Posterior vena cava (tissue), 2 donors: ENCODE results near the gene LRATD1. TPM values are rescaled to one million over a fixed set of nuclear protein-coding genes. Genes with fewer than 3 reads are reported as not detected.

Experiments used
- DNase-seq: peaks from one replicate; pipeline ENCODE4 v3.0.0-alpha.2; 2020; ENCODE audit warnings: low spot score
- intact Hi-C, 2 donors: fragments of 100-400 bp; cut with DNase I; formaldehyde crosslinking; loops; one replicate each; pipeline versions ENCODE4 v1.14.1 to v1.14.2; 2022 to 2023
- total RNA-seq, 2 donors: library from RNA; stranded (reverse); fragmentation: NEBNext Ultra II Directional; extraction: Animal tissue kit (Norgen Biotek cat#: 25700); gene quantifications; one replicate each; pipeline ENCODE4 v1.2.1, GENCODE V29; 2021
- donor health status: DM: yes; HTN: yes; CAD: no.
- donor health status: DM: yes; HTN: yes; CAD: no.

Gene LRATD1
- total RNA-seq, 2 donors from 2014 or later: 1.9 to 3.1 TPM

DNA sequence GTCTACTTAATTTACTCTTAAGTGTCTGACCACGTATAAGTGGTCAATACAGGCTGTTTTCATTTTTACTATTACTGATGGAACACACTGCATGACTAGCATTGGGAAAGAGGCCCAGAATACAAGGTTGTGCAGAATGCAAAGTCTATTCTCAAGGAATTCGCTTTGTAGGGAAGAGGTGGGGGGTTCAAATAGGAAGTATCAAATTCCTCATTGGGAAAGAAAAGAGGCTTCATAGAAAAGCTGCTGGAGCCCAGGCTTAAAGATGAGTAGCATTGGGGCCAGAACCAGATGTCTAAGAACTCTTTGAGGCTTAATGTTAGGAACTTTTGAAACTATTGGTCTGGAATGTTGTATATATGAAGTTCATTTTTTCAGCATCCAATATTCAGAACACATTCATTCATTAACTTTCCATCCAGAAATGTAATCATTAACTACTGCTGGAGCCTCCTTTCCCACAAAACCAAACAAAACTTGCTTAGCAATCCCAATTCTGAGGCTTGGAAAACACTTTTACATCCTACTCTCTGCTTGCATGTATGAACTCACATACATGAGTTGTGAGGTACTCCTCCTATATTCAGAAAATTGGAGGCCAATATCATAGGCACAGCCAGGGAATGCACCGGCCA lies 994 bp upstream of the LRATD1 start:
- intact Hi-C loops: no loop called here
- DNase-seq: no peak

DNA sequence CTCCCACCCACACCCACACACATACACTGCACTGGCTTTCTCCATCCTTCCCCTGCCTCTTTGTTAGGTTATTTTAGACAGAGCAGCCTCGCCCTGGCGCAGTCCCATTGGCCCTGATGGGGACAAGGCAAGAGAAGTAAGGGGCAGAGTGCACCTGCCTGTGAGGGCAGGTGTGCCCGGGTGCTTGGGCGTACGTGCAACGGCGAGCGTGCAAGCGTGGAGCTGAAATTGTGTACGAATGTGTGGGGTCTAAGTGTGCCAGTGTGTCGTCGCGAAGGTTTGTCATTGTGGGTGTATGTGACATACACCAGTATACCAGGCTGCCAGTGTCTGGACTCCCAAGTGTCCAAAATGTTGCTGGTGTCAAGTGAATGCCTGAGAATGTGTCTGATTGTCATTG lies 544 bp downstream of the LRATD1 start:
- DNase-seq: no peak
- intact Hi-C loops: no loop called here

DNA sequence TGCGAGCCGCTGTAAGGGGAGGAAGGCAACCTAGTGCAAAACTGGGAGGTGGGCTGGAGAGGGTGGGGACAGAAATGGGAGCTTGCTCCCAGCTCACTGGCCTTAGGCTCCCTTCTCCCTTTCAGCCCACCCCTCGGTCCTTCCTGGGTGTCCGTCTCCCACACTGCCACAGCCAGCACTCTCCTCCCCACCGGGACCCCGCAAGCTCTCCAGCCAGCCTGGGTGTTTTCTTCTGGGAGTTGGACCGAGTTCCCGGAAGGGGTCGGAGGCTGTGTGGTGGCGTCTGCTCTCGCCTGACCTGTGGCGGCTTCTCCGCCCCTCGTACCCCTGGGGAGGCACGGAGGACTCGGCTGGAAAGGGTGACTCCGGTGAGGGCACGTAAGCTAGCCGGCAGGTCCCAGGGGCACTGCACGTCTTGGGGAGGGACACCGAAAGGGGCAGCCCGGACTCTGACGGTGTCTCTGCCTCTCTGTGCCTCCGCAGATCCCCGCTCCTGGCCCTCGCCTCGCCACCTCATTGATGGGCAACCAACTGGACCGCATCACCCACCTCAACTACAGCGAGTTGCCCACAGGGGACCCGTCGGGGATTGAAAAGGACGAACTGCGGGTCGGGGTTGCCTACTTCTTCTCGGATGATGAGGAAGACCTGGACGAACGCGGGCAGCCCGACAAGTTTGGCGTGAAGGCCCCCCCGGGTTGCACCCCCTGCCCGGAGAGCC lies 1.1 kb downstream of the LRATD1 start:
- no peak for DNase-seq
- intact Hi-C loops: no loop called here

- DNase-seq: peak; percentile 79
- intact Hi-C loops: no loop called here
Observed at GRCh38 chr2:14634182-14634488, 1.6 kb downstream of the LRATD1 start.

DNA sequence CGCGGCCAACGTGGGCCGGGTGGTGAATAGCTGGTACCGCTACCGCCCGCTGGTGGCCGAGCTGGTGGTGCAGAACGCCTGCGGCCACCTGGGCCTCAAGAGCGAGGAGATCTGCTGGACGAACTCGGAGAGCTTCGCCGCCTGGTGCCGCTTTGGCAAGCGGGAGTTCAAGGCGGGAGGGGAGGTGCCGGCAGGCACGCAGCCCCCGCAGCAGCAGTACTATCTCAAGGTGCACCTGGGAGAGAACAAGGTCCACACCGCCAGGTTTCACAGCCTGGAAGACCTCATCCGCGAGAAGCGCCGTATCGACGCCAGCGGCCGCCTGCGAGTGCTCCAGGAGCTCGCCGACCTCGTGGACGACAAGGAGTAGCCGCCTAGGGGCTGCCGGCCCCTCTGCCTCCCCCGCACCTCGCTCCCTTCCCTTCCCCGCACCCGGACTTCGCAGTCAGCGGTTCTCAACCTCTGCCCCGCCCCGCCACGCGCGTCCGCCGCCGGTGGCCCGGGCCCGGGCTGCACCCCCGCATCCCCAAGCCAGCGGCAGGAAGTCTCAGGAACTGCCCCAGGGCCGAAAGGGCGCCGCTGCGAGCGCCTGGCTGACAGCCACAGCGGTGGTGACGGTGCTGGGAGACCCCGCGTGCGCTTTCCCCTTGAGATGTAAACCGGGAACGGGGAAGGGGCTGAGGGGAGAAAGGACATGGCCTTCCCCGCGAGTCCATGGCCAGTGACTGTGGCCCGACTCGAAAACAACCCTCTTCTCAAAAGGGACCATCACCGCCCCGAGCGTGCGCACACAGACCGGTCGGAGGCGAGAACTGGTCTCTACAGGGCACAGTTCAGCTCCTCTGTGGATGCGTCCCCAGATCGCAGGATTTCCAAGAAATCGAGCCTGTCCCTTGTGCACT lies 2.2 kb downstream of the LRATD1 start:
- peak; percentile 90 for DNase-seq
- intact Hi-C loops: no loop called here

DNA sequence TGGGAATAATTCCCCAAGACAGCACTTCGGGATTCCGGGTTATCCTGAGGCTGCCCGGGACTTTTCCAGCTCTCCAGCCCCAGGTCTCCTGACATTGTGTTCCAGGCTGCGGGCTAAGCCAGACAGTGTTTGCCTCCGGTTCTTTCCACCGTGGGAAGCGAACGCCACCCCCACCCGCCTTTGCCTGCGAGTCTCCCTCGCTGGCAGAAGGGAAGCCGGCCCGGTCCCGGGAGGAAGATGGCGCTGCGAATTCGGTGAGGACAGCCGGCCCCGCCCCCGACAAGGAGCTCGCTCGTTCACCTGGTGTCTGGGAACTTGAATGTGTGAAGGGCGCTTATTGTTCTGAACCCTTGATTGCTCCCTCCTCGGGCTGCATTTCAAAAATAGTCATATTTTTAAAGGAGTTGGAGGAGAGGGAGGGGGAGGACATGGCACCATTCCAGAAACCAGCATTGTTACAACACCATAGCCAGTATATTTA lies 2.9 kb downstream of the LRATD1 start:
- intact Hi-C loops: no loop called here
- DNase-seq: peak; percentile 88

DNA sequence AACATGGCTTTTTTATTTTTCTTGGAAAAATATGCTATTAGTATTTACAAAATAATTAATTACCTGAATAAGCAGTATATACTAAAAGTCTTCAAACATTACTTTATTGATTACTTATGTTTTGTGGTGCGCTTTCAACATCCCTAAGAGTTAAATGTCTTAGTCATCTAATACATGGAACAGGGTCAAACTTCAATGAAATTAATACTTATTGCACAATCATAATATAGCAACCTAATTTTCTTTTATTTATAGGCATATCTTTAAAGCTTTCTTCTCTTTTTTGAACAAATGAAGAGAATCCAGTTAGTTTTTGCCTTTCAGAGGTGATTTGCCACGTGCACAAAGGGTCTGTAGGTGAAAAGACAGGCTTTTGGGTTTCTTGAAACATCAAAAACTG lies 6.0 kb downstream of the LRATD1 start:
- intact Hi-C loops: no loop called here
- no peak for DNase-seq

GRCh38 chr2:14641116-14641515 lies 8.6 kb downstream of the LRATD1 start:
- DNase-seq: no peak

GRCh38 chr2:14642499-14642898 lies 10.0 kb downstream of the LRATD1 start:
- DNase-seq: no peak
- intact Hi-C loops: no loop called here

More at GRCh38 chr2:14641116-14641515, 8.6 kb downstream of the LRATD1 start:
- intact Hi-C loops: no loop called here

DNA sequence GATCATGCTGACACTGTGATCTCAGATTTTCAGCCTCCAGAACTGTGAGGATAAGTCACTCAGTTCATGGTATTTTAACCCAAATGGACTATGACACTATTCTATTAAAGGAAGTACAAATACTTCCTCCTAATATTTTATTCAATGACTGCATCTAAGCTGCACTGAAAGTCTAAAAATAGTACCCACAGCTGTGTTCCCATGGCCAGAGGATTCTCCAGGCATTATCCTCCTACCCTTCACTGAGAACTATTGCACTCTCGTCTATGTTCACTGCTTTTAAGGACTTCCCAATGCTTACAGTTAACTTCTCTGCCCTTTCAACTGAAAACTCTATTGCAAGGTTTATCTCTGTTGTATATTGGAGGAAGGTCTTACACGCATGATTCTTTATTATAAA lies 15.2 kb downstream of the LRATD1 start:
- no peak for DNase-seq
- intact Hi-C loops: no loop called here

- no peak for DNase-seq
- intact Hi-C loops: no loop called here
Observed at GRCh38 chr2:14650066-14650465, 17.5 kb downstream of the LRATD1 start.

DNA sequence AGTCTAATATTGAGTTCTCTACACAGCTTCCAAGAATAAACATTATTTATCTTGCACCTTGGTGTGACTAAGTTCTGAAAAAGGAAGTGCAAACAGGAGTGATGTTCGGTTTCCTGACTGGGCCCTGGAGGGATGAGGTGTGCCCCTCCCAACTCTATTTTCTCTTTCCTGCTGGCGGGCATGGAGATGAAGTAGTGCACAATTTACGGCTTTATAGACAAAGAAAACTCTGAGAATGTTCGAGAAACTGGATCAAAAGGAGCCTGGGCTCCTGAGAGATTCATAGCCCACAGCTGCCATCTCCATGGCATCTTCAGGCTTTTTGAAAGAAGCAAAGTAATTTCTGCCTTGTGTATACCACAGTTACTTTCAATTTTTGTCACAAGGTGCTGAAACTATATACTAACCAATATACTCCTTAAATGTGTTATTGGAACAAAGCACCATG lies 22.3 kb downstream of the LRATD1 start:
- no peak for DNase-seq
- intact Hi-C loops: no loop called here

GRCh38 chr2:14656146-14656545 lies 23.6 kb downstream of the LRATD1 start:
- intact Hi-C loops: no loop called here

DNA sequence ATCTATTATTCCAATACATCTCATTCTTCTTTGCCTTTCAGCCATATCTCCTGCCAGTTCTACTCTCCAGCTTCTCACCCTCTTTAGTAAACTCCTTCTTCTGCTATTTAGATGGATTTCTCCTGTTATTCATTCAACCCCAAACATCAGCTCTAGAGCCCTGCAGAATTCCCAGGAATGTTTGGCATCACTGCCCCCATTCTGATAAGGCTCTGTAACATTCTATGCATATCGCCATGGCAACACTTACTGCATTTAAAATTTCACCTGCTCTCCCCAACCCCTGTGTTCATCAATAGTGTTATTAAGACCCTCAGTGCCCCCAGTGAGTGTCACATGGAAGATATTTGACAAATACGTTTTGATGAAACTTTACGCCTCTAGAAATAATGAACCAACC lies 28.6 kb downstream of the LRATD1 start:
- no peak for DNase-seq
- intact Hi-C loops: no loop called here

More at GRCh38 chr2:14656146-14656545, 23.6 kb downstream of the LRATD1 start:
- DNase-seq: no peak

- DNase-seq: no peak
- intact Hi-C loops: no loop called here
Observed at GRCh38 chr2:14673351-14673875, 40.9 kb downstream of the LRATD1 start.

GRCh38 chr2:14675489-14675888 lies 43.0 kb downstream of the LRATD1 start:
- intact Hi-C loops: no loop called here
- DNase-seq: no peak

DNA sequence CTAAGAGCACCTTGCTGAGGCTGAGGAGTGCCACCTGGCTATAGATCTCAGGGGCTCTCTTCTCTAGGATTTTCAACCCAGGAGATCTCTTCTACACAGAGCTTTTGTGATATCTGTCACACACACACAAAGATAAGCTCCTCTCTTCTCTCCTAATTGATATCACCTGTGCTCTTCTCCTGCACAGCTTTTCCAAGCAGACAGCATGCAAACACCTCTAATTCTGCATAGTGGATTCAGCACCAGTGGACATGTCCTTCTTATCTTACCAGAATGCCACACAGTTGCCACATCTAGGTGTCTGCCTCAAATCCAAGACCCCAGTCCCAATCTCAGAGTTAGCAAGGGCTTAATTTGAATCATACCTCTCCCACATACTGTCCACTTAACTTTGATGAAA lies 43.9 kb downstream of the LRATD1 start:
- intact Hi-C loops: no loop called here
- DNase-seq: no peak

- intact Hi-C loops: no loop called here
- no peak for DNase-seq
Observed at GRCh38 chr2:14677039-14677438, 44.5 kb downstream of the LRATD1 start.

GRCh38 chr2:14678761-14679160 lies 46.2 kb downstream of the LRATD1 start:
- intact Hi-C loops: no loop called here

DNA sequence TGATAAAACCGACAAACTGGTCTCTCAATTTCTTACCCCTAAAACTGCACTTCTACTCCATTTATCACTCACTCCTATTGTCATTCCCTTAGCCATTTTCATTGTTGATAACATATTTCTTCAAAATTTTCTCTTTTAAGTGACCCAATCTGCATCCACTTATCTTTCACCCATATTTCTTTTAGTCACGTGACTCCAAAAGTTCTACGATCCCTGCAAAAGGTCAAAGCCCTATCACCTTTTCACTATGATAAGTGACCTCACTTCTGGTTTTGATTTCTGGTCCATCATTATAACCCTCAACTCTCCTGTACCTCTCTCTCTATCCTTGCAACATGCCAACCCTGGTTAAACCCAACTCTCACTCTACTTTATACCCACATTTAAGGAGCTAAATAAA lies 49.1 kb downstream of the LRATD1 start:
- no peak for DNase-seq
- intact Hi-C loops: loop anchor here in 1 of 2 donors (1.0 kb wide), 1 partner anchor 36 kb away; no protein-coding TSS in a partner anchor

More at GRCh38 chr2:14678761-14679160, 46.2 kb downstream of the LRATD1 start:
- no peak for DNase-seq
